IPS-11a (cell line): ENCODE measurements around the gene SFXN5.

Experiments used
- H3K4me3 ChIP-seq: one replicate; pipeline ENCODE4 v1.5.1; 2013; ENCODE audit warnings: low read depth, low read length, control low read depth

The SFXN5 gene

GRCh38 chr2:73021371-73022010 lies 50.0 kb downstream of the SFXN5 start:
- H3K4me3 ChIP-seq = no peak overlapping the region

GRCh38 chr2:73020657-73021370 lies 50.7 kb downstream of the SFXN5 start:
- no peak overlapping the region for H3K4me3 ChIP-seq

GRCh38 chr2:73020306-73020656 lies 51.2 kb downstream of the SFXN5 start:
- H3K4me3 ChIP-seq = no peak overlapping the region

DNA sequence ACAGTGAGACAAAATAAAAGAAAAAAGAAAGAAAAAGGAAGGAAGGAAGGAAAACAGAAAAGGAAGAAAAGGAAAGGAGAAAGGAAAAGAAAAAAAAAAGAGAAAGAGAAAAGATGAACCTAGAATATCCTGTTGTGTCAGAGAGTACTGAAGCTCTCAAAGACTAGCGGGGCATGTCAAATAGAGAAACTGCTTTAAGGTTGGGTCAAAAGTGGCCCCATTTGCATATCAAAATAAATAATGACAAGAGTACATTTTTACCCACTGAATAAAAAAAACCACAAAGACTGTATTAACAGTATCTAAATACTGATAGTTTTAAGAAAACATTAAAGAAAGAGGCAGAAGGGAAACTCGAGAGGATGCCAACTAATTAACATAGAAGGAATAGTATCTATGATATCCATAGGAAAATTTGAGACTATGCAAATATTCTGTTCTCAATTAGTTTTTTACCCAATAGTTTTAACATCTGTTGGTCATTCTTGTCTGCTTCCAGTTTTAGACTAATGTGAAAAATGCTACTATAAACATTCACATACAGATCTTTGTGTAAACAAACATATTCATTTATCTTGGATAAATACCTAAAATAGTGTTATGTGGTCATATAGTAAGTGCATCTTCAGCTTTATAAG lies 53.2 kb downstream of the SFXN5 start:
- H3K4me3 ChIP-seq = no peak overlapping the region

- H3K4me3 ChIP-seq = no peak overlapping the region
Measured at GRCh38 chr2:73013936-73014335, 57.6 kb downstream of the SFXN5 start.

- H3K4me3 ChIP-seq = no peak overlapping the region
Measured at GRCh38 chr2:73009177-73009839, 62.2 kb downstream of the SFXN5 start.

DNA sequence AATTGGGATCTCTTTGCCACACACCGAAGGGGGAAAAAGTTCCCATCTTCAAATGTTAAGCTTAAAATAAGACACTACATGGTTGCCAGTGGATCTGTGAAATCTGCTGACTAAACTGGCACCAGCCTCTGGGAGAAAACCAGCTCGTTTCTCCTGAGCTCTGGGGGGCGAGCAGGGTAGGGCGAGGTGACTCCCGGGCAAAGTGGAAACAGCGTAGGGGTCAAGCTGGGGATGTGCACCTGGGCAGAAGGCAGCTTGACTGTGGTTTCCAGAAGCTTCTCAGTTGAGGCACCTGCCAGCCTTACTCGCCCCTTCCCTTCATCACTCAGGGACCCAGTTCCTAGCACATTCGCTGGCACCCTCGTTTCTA lies 62.8 kb downstream of the SFXN5 start:
- H3K4me3 ChIP-seq = no peak overlapping the region

DNA sequence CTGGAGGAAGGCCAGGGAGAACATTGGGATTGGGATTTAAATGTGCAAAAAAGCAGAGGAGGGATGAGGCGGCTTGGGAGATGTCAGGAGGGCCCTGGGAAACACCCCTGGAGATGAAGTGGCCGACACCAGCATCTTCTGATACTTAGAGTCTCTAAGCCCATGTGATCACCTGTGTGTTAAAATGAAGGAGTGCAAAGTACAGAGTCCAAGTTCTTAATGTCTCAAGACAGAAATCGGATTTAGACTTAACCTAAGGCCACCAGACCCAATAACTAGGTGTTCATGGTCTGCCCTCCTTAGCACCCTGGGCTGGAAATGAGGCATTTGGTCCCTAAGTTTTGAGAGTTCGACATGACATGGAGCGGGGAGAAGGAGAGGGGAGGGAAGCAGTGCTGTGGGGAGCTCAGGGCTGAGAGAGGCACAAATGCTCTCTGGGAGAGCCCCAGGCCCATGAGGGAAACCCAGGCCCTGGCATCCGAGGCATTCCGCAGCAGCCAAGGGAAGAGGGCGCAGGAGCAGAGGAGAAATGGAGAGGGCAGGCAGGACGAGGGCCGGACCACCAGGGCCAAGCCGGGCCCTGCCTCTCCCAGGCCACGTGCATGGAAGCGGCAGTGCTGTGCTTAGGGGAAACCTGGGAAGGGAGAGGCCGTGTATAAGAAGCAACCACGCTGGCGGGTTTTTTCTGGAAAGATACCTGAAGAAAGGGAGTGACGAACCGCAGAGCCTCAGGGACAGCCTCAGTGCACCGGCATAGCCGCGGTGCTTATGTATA lies 63.3 kb downstream of the SFXN5 start:
- H3K4me3 ChIP-seq = no peak overlapping the region

- no peak overlapping the region for H3K4me3 ChIP-seq
Measured at GRCh38 chr2:73006969-73007710, 64.4 kb downstream of the SFXN5 start.

GRCh38 chr2:73004889-73005596 lies 66.5 kb downstream of the SFXN5 start:
- no peak overlapping the region for H3K4me3 ChIP-seq

GRCh38 chr2:73004466-73004865 lies 67.0 kb downstream of the SFXN5 start:
- H3K4me3 ChIP-seq = no peak overlapping the region

GRCh38 chr2:73003027-73003426 lies 68.5 kb downstream of the SFXN5 start:
- H3K4me3 ChIP-seq = no peak overlapping the region

- H3K4me3 ChIP-seq = no peak overlapping the region
Measured at GRCh38 chr2:73000808-73001570, 70.5 kb downstream of the SFXN5 start.

- no peak overlapping the region for H3K4me3 ChIP-seq
Measured at GRCh38 chr2:72999729-73000725, 71.5 kb downstream of the SFXN5 start.

DNA sequence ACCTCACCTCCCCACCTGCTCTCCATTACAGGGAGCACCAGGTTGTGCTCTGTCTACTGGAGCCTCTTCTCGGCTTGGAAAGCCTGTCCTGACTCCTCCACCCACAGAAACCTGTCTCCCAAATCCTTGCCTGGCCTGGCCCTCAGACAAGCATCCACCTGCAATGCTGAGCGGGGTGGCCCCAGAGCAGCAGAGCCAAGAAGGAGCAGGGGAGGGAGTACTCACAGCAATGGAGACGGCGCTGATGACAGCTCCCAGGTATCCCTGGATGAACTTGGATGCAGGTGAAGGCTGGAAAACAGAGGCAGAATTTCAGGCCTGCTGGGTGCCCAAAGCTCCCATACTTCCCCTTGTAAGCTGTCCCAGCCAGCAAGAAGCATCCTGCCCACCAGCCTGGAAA lies 72.8 kb downstream of the SFXN5 start:
- H3K4me3 ChIP-seq = no peak overlapping the region

- H3K4me3 ChIP-seq = no peak overlapping the region
Measured at GRCh38 chr2:72998234-72998651, 73.3 kb downstream of the SFXN5 start.

DNA sequence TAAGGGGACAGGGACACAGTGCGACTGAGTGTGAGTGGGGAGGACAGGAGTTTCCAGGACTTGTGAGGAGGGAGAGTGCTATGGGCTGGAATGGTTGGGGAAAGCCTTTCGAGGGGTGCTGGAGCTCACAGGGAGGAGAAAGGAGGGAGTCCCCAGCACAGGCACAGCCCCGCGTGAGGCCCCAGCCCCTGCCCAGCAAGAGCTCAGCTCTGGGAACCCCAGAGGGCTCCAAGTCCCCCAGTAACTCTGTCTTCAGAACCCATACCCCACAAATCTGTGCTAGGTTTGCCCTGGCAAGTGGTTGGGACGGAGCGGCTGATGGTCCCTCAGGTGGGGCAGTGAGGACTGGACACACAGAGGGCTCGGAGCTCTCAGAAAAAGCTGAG lies 75.4 kb downstream of the SFXN5 start:
- no peak overlapping the region for H3K4me3 ChIP-seq
